Esophagus squamous epithelium (tissue), 4 donors: ENCODE data around the gene RHOH.

Source experiments
- CTCF ChIP-seq, 6 experiments: fragments of 450-650 bp in 4 of 6; fragments of 200-600 bp in 2 of 6; sonication (generic) in 2 of 6; IDR thresholded peaks; one replicate each; pipeline ENCODE4 v1.5.1; 2016 to 2019; ENCODE audit warnings: antibody characterized with exemption in 6 of 6, mild to moderate bottlenecking in 4 of 6, moderate library complexity in 4 of 6
- POLR2A ChIP-seq, 4 donors: fragments of 450-650 bp; IDR thresholded peaks; one replicate each; pipeline ENCODE4 v1.6.1; 2017; ENCODE audit warnings: antibody characterized with exemption in 4 of 4, mild to moderate bottlenecking in 4 of 4, moderate library complexity in 3 of 4

GRCh38 chr4:40240040-40240653 is 43.3 kb downstream of the RHOH start:
- no peak for TF ChIP-seq POLR2A (IDR thresholded peaks at IDR 0.05)
- TF ChIP-seq CTCF (IDR thresholded peaks at IDR 0.05) = no peak
